Esophagus squamous epithelium (tissue), 5 donors: ENCODE measurements around the gene TBL1X. TPM values are rescaled to one million over a fixed set of nuclear protein-coding genes. Genes with fewer than 3 reads are reported as not detected.

Experiments used
- DNase-seq: peaks from one replicate; lab custom pipeline; 2025; lab: John Stamatoyannopoulos, UW
- H3K27ac ChIP-seq, 4 donors: fragments of 200-600 bp; sonication (generic); one replicate each; pipeline ENCODE4 v1.5.1; 2016 to 2019; ENCODE audit warnings: mild to moderate bottlenecking in 1 of 4
- H3K27me3 ChIP-seq, 4 donors: fragments of 200-600 bp; sonication (generic); 1 replicate in 3 of 4; 2 replicates in 1 of 4; pipeline versions ENCODE4 v1.5.1 to v1.6.0; 2017 to 2021; ENCODE audit warnings: antibody characterized with exemption in 1 of 4
- H3K36me3 ChIP-seq, 3 donors: fragments of 200-600 bp; sonication (generic); one replicate each; pipeline ENCODE4 v1.5.1; 2016 to 2019
- H3K4me1 ChIP-seq, 3 donors: fragments of 200-600 bp; sonication (generic); one replicate each; pipeline ENCODE4 v1.5.1; 2017 to 2019
- H3K4me3 ChIP-seq, 4 donors: fragments of 200-600 bp; sonication (generic); 1 replicate in 3 of 4; 2 replicates in 1 of 4; pipeline ENCODE4 v1.5.1; 2016 to 2019; ENCODE audit warnings: mild to moderate bottlenecking in 2 of 4, moderate library complexity in 1 of 4
- H3K9me3 ChIP-seq, 3 donors: fragments of 200-600 bp; sonication (generic); one replicate each; pipeline ENCODE4 v1.5.1; 2016 to 2019
- POLR2A ChIP-seq, 4 donors: fragments of 450-650 bp; IDR thresholded peaks; one replicate each; pipeline ENCODE4 v1.6.1; 2017; ENCODE audit warnings: antibody characterized with exemption in 4 of 4, mild to moderate bottlenecking in 4 of 4, moderate library complexity in 3 of 4
- WGBS, 2 donors: methylation state at CpG; one replicate each; pipeline ENCODE4 v1.1.5; 2018; 5-methylcytosine and 5-hydroxymethylcytosine counted together
- intact Hi-C: fragments of 100-400 bp; cut with DNase I; formaldehyde crosslinking; loops from one replicate; pipeline ENCODE4 v1.15.0; 2022
- total RNA-seq, 4 donors: library from RNA; depleted of rRNA; stranded (reverse); fragments of >200 nt; gene quantifications; one replicate each; pipeline ENCODE4 v1.1.0, GENCODE V29; 2016
- TF ChIP-seq, protein P1 (sequence below), 6 experiments: fragments of 450-650 bp in 4 of 6; fragments of 200-600 bp in 2 of 6; sonication (generic) in 2 of 6; IDR thresholded peaks; one replicate each; pipeline ENCODE4 v1.5.1; 2016 to 2019; ENCODE audit warnings: antibody characterized with exemption in 6 of 6, mild to moderate bottlenecking in 4 of 6, moderate library complexity in 4 of 6
- donor health status: DM: yes; HTN: yes; CAD: no.

Gene TBL1X
- total RNA-seq, 4 donors from 2014 or later: 17.5 to 24.2 (median 21.8) TPM

DNA sequence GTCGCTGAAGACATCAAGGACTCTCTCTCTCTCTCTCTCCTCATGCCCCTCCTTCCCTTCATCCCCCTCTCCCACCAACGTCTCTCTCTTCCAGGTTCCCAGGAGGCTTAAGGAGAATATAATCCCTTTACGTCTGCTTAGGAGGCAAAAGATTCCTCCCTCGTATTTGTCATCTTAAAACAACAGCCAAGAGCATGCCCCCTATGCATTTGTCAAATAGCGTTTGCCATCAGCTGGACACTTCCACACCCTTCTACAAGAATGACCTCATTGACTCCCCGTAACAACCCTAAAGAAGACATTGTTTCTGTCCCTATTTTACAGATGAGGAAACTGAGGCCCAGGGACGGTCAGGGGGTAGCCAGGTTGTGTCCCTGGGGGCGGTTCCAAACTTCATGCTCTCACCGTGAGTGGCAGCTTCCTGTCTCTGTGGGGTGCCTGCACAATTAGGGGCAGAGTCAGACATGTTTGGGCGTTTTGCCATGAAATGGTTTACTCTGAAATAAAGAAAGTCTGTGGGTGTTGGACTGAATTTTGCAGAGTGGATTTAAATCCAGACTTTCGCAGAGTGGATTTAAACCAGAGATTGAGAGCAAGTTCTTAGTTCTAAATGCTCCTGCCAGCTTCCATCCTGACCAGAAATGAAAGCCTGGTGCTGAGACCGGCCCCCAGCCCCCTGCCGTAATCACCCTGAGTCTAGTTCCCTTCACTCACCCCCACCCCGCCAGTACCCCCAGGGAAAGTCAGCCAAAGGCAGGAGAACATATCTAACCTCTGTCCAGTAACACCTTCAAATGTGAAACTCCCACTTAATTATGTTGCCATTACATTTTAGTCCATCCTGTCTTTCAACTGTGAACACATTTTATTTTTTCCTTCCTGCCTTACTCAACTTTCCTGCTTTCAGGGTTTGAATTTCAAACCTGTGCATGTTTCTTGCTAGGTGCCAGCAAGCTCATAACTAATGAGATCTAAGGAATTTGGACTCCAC is 44.3 kb upstream of the TBL1X start:
- H3K4me1 ChIP-seq: peaks cover 0 to 30% (median 5%) of the 10 kb centered on the region in 3 donors
- H3K36me3 ChIP-seq: no peaks in the 10 kb centered on the region
- no peaks in the 10 kb centered on the region for H3K27me3 ChIP-seq
- H3K27ac ChIP-seq: no peak overlapping the region
- no peaks in the 10 kb centered on the region for H3K9me3 ChIP-seq
- 25 to 44% methylated on average over 12 to 14 of the region's 14 CpGs for WGBS, 2 donors
- no peak for DNase-seq
- H3K4me3 ChIP-seq: no peak overlapping the region
- intact Hi-C loops: no loop called here
- TF ChIP-seq, protein P1, sequence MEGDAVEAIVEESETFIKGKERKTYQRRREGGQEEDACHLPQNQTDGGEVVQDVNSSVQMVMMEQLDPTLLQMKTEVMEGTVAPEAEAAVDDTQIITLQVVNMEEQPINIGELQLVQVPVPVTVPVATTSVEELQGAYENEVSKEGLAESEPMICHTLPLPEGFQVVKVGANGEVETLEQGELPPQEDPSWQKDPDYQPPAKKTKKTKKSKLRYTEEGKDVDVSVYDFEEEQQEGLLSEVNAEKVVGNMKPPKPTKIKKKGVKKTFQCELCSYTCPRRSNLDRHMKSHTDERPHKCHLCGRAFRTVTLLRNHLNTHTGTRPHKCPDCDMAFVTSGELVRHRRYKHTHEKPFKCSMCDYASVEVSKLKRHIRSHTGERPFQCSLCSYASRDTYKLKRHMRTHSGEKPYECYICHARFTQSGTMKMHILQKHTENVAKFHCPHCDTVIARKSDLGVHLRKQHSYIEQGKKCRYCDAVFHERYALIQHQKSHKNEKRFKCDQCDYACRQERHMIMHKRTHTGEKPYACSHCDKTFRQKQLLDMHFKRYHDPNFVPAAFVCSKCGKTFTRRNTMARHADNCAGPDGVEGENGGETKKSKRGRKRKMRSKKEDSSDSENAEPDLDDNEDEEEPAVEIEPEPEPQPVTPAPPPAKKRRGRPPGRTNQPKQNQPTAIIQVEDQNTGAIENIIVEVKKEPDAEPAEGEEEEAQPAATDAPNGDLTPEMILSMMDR (IDR thresholded peaks at IDR 0.05): no peak
- TF ChIP-seq POLR2A (IDR thresholded peaks at IDR 0.05): no peak

DNA sequence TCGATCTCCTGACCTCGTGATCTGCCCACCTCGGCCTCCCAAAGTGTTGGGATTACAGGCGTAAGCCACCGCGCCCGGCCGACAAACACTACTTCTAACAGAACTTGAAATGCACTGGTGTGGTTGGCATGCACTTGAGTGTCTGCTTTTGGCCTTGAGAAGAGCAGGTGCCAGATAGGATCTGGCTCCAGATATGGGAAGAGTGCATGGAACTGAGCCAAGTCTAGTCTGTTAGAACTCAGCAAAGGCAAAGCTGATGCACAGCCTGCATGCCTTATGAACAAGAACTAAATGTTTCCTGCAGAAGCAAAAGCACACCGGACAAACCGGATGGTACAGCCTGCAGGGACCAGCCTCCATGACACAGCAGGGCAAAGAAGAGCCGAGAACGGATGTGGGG is 35.1 kb upstream of the TBL1X start:
- no peak overlapping the region for H3K4me3 ChIP-seq
- intact Hi-C loops: no loop called here

DNA sequence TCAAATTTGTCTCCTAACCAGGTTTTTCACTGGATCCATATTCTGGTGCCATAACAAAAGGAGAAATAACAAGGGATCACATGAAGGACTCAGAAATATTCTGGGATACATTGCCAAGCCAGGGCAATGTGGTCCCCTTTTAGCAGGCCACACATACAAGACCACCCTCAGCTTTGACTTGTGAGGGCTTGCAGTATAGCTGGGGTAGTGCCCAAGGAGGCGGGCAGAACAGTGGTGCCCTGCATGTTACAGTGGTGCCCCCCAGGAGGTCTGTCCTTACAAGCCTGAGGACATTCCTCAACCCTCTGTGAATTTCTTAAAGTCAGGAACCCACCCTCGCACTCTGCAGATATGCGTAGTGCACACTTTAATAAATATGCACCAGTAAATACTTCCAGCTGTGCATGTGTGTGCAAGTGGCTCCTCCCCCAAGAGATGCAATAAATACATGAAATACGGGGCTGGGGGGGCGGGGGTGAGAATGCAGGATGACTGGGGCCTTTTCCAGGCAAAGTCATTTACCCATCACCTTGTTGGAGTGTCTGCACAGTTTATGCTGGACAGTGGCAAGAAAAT is 34.4 kb upstream of the TBL1X start:
- H3K4me3 ChIP-seq: no peak overlapping the region
- H3K4me1 ChIP-seq: peaks cover 0 to 18% (median 0%) of the 10 kb centered on the region in 3 donors
- no peaks in the 10 kb centered on the region for H3K27me3 ChIP-seq
- DNase-seq: no peak
- H3K9me3 ChIP-seq: no peaks in the 10 kb centered on the region
- 13 to 42% methylated on average over 1 to 3 of the region's 5 CpGs for WGBS, 2 donors
- TF ChIP-seq, protein P1 (IDR thresholded peaks at IDR 0.05): no peak
- TF ChIP-seq POLR2A (IDR thresholded peaks at IDR 0.05): no peak
- H3K27ac ChIP-seq: peak overlapping the region in 2 of 4 donors; percentile 25 to 53
- intact Hi-C loops: no loop called here
- H3K36me3 ChIP-seq: no peaks in the 10 kb centered on the region

More for the DNA sequence above, 35.1 kb upstream of the TBL1X start:
- Histone ChIP-seq H3K27ac (peak overlapping the region in 2 of 4 donors; percentile 25 to 53), H3K36me3 (no peaks in the 10 kb centered on the region), H3K9me3 (no peaks in the 10 kb centered on the region), H3K27me3 (no peaks in the 10 kb centered on the region), H3K4me1 (peaks cover 0 to 18% (median 0%) of the 10 kb centered on the region in 3 donors)
- TF ChIP-seq, protein P1 (IDR thresholded peaks at IDR 0.05): no peak
- TF ChIP-seq POLR2A (IDR thresholded peaks at IDR 0.05): no peak
- 40 to 64% methylated on average over 2 to 12 of the region's 12 CpGs for WGBS, 2 donors
- DNase-seq: no peak

DNA sequence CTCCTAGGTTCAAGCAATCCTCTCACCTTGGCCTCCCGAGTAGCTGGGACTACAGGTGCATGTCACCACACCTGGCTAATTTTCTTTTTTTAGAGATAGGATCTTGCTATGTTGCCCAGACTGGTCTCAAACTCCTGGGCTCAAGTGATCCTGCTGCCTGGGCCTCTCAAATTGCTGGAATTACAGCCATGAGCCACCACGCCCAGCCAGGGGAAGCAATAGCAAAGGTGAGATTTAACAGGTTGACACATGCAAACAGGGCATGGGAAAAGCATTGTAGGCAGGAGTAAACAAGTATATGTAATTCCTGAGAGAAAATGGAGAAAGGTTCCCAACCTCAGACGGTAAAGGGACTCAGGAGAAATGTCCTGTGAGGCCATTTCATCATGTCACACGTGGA is 33.6 kb upstream of the TBL1X start:
- intact Hi-C loops: no loop called here
- 35 to 50% methylated on average over 3 to 4 of the region's 4 CpGs for WGBS, 2 donors
- no peaks in the 10 kb centered on the region for H3K9me3 ChIP-seq
- no peaks in the 10 kb centered on the region for H3K36me3 ChIP-seq
- peak overlapping the region in 3 of 4 donors; percentile 39 to 58 (median 46) for H3K27ac ChIP-seq
- DNase-seq: no peak
- H3K4me3 ChIP-seq: no peak overlapping the region
- no peaks in the 10 kb centered on the region for H3K27me3 ChIP-seq
- peaks cover 0 to 18% (median 0%) of the 10 kb centered on the region in 3 donors for H3K4me1 ChIP-seq
- TF ChIP-seq, protein P1 (IDR thresholded peaks at IDR 0.05): no peak
- TF ChIP-seq POLR2A (IDR thresholded peaks at IDR 0.05): no peak

DNA sequence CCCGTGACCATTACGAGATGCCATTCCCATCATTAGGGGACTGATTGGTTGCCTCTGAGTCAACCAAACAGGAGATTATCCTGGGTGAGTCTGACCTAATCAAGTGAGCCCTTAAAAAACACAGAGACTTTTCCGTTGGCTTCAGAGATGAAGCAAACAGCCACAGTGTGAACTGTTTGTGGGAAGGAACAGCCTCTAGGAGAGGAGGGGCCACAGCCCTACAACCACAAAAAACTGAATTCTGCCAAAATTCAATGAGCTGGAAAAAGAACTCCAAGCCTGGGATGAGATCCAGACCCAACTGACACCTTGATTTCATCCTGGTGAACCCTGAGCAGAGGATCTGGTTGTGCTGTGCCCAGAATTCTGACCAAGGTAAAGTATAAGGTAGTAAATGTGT is 31.3 kb upstream of the TBL1X start:
- Histone ChIP-seq H3K9me3 (no peaks in the 10 kb centered on the region), H3K36me3 (no peaks in the 10 kb centered on the region), H3K27ac (no peak overlapping the region), H3K4me3 (no peak overlapping the region), H3K27me3 (no peaks in the 10 kb centered on the region), H3K4me1 (peaks cover 0 to 35% (median 0%) of the 10 kb centered on the region in 3 donors)
- intact Hi-C loops: no loop called here
- no peak for TF ChIP-seq POLR2A (IDR thresholded peaks at IDR 0.05)
- TF ChIP-seq, protein P1 (IDR thresholded peaks at IDR 0.05): no peak
- DNase-seq: no peak
- 62 to 65% methylated on average over 3 of the region's 3 CpGs for WGBS, 2 donors
